Esophagus muscularis mucosa (tissue), 4 donors: Measurements from ENCODE around the gene GABRA4.

Source experiments
- CTCF ChIP-seq, 3 experiments: fragments of 200-600 bp in 2 of 3; fragments of 450-650 bp in 1 of 3; sonication (generic) in 2 of 3; IDR thresholded peaks; one replicate each; pipeline ENCODE4 v1.5.1; 2017 to 2019; ENCODE audit warnings: antibody characterized with exemption in 3 of 3, mild to moderate bottlenecking in 2 of 3, moderate library complexity in 1 of 3
- EP300 ChIP-seq: sonication (generic); formaldehyde crosslinking; IDR thresholded peaks from one replicate; pipeline ENCODE4 v1.6.1; 2017; ENCODE audit warnings: antibody characterized with exemption
- POLR2A ChIP-seq: fragments of 450-650 bp; IDR thresholded peaks from one replicate; pipeline ENCODE4 v1.6.1; 2017; ENCODE audit warnings: antibody characterized with exemption, moderate library complexity, mild to moderate bottlenecking, low read depth
- POLR2AphosphoS5 ChIP-seq, 2 donors: sonication (generic); formaldehyde crosslinking; IDR thresholded peaks; one replicate each; pipeline ENCODE4 v1.6.1; 2017; ENCODE audit warnings: antibody characterized with exemption in 2 of 2

GRCh38 chr4:47000406-47000805 lies 7.0 kb upstream of the GABRA4 start:
- TF ChIP-seq CTCF (IDR thresholded peaks at IDR 0.05) (no peak), EP300 (no peak), POLR2A (no peak), POLR2AphosphoS5 (IDR thresholded peaks at IDR 0.05) (no peak)
